Ecto neural progenitor cell (in vitro differentiated cells): ENCODE measurements around the gene SERTAD1.
"Not testable (repeated sequence)": the region's sequence is repeated elsewhere in the genome, so short reads cannot be mapped to it uniquely, and the experiment has no call there.

Experiments used
- DNase-seq: peaks from one replicate; pipeline ENCODE4 v3.0.0-alpha.2; 2018; ENCODE audit warnings: low spot score

SERTAD1 gene

DNA sequence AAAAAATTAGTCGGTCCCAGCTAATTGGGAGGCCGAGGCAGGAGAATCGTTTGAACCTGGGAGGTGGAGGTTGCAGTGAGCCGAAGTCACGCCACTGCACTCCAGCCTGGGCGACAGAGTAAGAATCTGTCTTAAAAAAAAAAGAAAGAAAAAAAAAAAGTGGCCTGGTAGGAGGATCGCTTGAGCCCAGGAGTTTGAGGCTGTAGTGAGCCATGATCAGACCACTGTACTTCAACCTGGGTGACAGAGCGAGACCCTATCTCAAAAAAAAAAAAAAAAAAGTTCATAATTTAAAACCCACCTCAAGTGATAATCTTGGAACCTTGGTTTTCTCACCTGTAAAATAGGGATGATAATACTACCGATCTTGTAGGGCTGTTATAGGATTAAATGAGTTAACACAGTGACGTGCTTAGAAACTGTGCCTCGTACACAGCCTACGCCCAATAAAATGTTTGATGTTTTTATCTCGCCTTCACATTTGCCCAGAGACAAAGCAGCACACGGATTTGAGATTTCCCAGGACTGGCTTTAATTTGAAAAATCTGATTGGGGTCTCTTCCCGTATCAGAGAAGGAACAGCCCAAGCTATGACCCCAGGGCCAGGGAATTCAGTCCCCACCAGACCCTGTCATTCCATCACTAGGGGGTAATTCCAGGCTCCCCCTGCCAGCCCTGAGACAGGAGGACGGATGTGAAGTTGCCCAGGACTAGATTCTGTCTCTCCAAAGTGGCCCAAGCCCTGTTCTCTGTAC is 3.6 kb downstream of the SERTAD1 start:
- DNase-seq = no peak

DNA sequence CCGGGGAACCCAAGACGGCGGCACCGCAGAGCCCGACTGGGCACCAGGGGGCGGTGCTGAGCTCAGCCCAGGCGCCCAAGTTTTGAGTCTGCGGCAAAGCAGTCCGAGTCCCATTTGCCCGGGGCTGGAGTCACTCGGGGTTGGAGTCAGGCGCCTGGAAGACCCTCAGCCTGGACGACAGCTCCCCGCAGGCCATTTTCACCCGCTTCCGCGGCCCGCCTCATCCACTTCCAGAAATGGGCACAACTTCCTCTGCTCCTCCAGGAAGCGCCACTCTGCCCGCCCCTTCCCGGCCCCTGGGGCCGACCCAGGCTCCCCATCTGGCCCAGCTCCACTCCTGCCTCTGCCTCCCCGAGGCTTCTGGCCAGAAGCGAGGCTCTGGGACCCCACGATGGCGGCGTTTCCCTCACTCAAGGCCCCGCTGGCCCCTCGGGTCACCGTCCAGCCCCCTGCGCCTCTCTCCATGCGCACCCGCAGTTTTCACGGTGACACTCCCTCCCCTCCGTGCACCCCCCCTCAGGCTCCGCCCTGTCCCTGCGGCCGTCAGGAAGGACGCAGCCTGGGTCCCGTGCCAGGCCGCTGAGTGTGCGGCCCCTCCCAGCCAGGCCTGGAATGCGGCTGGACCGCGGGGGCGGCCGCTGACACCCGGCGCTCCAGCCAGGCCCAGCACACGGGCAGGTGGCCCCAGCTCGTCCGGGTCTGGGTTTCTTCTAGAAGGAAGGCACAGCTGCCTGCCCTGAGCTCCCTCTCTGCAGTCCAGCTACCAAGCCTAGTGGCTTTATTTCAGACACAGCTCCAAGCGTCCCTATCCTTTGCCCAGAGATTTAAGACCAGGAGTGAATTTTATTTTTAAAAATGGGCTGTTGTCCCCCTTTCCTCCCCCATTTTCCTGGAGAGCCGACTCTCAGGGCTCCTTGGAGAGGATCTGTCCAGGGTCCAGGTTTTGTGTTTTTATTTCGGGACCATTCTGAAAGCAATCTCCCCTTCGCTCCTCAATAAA is 4.7 kb downstream of the SERTAD1 start:
- peak; percentile 94 for DNase-seq

DNA sequence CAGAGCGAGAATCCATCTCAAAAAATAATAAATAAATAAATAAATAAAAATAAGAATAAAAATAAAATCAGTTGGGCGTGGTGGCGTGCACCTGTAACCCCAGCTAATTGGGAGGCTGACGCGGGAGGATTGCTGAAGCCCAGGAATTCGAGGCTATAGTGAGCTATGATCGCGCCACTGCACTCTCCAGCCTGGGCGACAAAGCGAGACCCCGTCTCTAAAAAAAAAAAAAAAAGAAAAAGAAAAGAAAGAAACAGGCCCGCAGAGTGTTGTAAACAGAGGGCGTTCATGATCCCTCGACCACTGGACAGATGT is 5.4 kb downstream of the SERTAD1 start:
- no peak for DNase-seq

DNA sequence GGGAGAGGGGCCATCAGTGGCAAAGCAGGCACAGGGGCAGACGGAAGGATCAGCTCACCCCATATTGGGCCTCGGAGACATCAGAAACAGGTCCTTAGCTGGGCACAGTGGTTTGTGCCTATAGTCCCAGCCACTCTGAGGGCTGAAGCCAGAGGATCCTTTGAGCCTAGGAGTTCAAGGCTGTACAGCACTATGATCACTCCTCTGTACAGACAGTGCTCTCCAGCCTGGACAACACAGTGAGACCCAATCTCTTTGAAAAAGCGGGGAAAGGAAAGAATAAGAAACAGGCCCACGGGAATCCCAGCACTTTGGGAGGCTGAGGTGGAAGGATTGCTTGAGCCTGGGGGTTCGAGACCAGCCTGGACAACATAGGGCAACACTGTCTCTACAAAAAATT is 6.0 kb downstream of the SERTAD1 start:
- no peak for DNase-seq

GRCh38 chr19:40419066-40419612 is 6.7 kb downstream of the SERTAD1 start:
- DNase-seq = no peak

DNA sequence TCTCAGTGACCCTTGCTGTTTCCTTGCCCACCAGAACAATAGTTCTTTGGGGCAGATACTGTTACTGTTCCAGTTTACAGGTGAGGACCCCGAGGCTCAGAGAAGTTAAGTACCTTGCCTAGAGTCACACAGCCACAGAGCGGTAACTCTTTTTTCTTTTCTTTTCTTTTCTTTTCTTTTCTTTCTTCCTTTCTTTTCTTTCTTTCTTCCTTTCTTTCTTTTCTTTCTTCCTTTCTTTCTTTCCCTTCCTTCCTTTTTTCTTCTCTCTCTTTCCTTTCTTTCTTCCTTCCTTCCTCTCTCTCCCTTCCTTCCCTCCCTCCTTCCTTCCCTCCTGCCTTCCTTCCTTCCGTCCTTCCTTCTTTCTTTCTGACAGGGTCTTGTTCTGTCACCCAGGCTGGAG is 7.8 kb downstream of the SERTAD1 start:
- DNase-seq = no peak

GRCh38 chr19:40417643-40417981 is 8.2 kb downstream of the SERTAD1 start:
- peak; percentile 51 for DNase-seq

GRCh38 chr19:40416918-40417642 is 8.7 kb downstream of the SERTAD1 start:
- peak; percentile 44 for DNase-seq

DNA sequence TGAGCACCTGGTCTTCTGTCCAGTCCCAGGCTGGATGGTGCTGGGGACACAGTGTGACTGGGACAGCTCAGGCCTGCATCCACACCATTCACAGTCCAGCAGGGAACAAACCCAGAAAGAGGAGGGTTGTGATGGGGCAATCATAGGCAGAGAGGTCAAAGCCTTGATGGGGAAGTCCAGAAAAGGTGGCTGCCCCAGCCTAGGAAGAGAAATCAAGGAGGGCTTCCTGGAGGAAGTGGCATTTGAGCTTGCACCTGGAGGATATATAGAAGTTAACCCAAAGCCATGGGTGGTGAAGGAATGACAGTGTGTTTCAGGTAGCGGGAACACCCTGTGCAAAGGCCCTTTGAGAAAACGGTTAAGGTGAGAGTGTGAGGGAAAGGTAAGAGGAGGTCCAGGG is 10.0 kb downstream of the SERTAD1 start:
- DNase-seq = no peak

GRCh38 chr19:40414542-40415535 is 11.0 kb downstream of the SERTAD1 start:
- DNase-seq = peak; percentile 52

- peak; percentile 71 for DNase-seq
Observed at GRCh38 chr19:40413291-40413845, 12.4 kb downstream of the SERTAD1 start, which contains the start of gene PRX. Gene PRX, minus strand, starts transcription at chr19:40413378. Its CDS starts 5,446 bp downstream, at chr19:40407932.

DNA sequence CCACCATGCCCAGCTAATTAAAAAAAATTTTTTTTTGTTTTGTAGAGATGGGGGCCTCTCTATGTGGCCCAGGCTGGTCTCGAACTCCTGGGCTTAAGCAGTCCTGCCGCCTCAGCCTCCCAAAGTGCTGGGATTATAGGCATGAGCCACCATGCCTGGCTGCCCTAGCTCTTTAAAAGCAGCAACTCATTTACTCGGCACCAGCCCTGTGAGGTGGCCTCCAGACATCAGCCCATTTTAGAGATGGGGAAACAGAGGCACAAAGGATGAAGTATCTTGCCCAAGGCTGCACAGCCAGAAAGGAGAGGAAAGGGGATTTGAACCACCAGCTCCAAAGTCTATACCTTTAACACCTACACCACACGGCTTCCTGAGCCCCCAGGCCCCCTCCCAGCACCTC is 12.9 kb downstream of the SERTAD1 start:
- DNase-seq = no peak

- no peak for DNase-seq
Observed at GRCh38 chr19:40411958-40412499, 13.8 kb downstream of the SERTAD1 start.

GRCh38 chr19:40411125-40411842 is 14.5 kb downstream of the SERTAD1 start:
- DNase-seq = no peak

DNA sequence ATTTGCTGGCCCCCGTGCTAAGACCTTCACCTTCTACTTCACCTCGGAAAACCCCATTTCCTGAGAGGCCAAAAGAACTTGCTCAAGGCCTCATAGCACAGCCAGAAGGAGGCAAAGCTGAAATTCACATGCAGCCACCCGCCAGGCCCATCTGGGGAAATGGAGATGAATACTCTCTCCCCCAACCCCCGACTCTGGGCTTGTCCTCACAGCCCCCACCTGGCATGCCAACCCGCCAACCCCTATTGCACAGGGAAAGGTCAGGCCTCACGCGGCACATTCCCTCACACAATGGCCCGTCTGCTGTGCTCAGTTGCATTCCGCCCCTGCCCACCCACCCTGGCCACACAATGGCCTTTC is 15.8 kb downstream of the SERTAD1 start:
- no peak for DNase-seq

GRCh38 chr19:40408598-40408925 is 17.2 kb downstream of the SERTAD1 start:
- DNase-seq = not testable (repeated sequence)

- DNase-seq = no peak
Observed at GRCh38 chr19:40407714-40408597, 17.8 kb downstream of the SERTAD1 start.

DNA sequence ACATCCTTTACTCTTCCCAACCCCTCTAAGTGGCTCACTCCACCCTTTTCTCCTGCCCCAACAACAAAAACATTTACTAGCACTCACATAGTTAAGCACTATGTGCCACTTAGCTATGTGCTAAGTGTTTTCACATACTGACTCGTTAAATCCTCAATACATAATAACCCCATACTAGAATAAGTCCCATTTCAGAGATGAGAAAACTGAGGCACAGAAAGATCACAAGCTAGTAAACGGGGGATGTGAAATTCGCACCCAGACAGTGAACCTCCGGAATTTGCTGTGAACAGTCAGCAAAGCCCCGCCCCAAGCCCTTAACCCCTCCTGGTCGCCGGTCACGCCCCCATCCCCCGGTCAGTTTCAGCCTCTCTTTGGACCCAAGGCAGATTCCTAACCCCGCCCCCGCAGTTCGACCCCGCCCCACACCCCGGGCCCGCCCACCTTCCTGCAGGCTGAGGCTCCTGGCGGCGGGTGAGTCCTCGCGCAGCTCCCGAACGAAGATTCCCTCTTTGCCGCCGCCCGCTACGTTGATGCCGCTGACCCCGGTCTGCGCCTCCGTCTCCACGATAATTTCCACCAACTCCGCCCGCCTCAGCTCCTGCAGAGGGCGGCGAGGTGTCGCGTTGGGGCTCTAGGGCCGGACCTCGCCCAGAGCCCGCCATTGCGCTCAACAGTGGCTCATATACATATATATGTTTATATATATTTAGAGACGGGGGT is 22.4 kb downstream of the SERTAD1 start:
- DNase-seq = peak; percentile 98
